ENCODE measurements around the gene PTGFR.

GRCh38 chr1:78520216-78520615, 29.4 kb downstream of the PTGFR start:
- no peak for TF ChIP-seq CTCF (IDR thresholded peaks at IDR 0.05)
- no peak for TF ChIP-seq POLR2A (IDR thresholded peaks at IDR 0.05)
- TF ChIP-seq POLR2AphosphoS5 (IDR thresholded peaks at IDR 0.05) = no peak

Measured in prostate gland (tissue), 2 donors.